H9 (cell line): Measurements from ENCODE around the gene STIM2. TPM values are rescaled to one million over a fixed set of nuclear protein-coding genes. Genes with fewer than 3 reads are reported as not detected.

Experiments used
- DNase-seq: peaks from one replicate; pipeline ENCODE4 v3.0.0-alpha.2; 2017
- H2AFZ ChIP-seq: one replicate; pipeline ENCODE4 v1.6.1; 2013; ENCODE audit warnings: mild to moderate bottlenecking, low read length, control low read depth, moderate library complexity
- H2AK5ac ChIP-seq: 2 replicates; pipeline ENCODE4 v1.6.1; 2013; ENCODE audit warnings: low read length, control low read depth, mixed read lengths; ENCODE audit not compliant: insufficient read length
- H2BK120ac ChIP-seq: one replicate; pipeline ENCODE4 v1.6.1; 2013; ENCODE audit warnings: low read depth, mild to moderate bottlenecking, low read length, control low read depth, inconsistent platforms; ENCODE audit not compliant: poor library complexity, severe bottlenecking
- H2BK12ac ChIP-seq: 2 replicates; pipeline ENCODE4 v1.6.1; 2013; ENCODE audit warnings: low read length, control low read depth, mixed read lengths, low read depth; ENCODE audit not compliant: insufficient read length
- H2BK15ac ChIP-seq: 2 replicates; pipeline ENCODE4 v1.6.1; 2013; ENCODE audit warnings: low read depth, low read length, control low read depth
- H2BK20ac ChIP-seq: one replicate; pipeline ENCODE4 v1.6.1; 2013; ENCODE audit warnings: low read depth, mild to moderate bottlenecking, low read length, control low read depth, inconsistent platforms; ENCODE audit not compliant: poor library complexity, severe bottlenecking
- H2BK5ac ChIP-seq: 2 replicates; pipeline ENCODE4 v1.6.1; 2013; ENCODE audit warnings: low read length, control low read depth, mixed read lengths; ENCODE audit not compliant: insufficient read length
- H3K14ac ChIP-seq: 2 replicates; pipeline ENCODE4 v1.6.1; 2013; ENCODE audit warnings: low read length, control low read depth; ENCODE audit not compliant: insufficient read depth
- H3K18ac ChIP-seq: 2 replicates; pipeline ENCODE4 v1.6.1; 2013; ENCODE audit warnings: low read depth, mild to moderate bottlenecking, mixed read lengths, low read length, control low read depth; ENCODE audit not compliant: insufficient read length
- H3K23ac ChIP-seq: 2 replicates; pipeline ENCODE4 v1.6.1; 2013; ENCODE audit warnings: low read length, control low read depth, mixed read lengths, low read depth; ENCODE audit not compliant: insufficient read length
- H3K23me2 ChIP-seq: 2 replicates; pipeline ENCODE4 v1.6.1; 2013; ENCODE audit warnings: low read depth, mild to moderate bottlenecking, mixed read lengths, low read length, control low read depth; ENCODE audit not compliant: insufficient read length, poor library complexity, severe bottlenecking
- H3K27ac ChIP-seq: 2 replicates; pipeline ENCODE4 v1.5.1; 2013; ENCODE audit warnings: low read length, control low read depth, mixed read lengths, low read depth; ENCODE audit not compliant: insufficient read length
- H3K27me3 ChIP-seq: 2 replicates; pipeline ENCODE4 v1.6.1; 2013; ENCODE audit warnings: low read length, control low read depth, inconsistent platforms; ENCODE audit not compliant: insufficient read depth
- H3K4ac ChIP-seq: 2 replicates; pipeline ENCODE4 v1.6.1; 2013; ENCODE audit warnings: low read depth, mild to moderate bottlenecking, control low read depth, inconsistent platforms, low read length, moderate library complexity
- H3K4me1 ChIP-seq: 2 replicates; pipeline ENCODE4 v1.6.1; 2013; ENCODE audit warnings: low read length, control low read depth, inconsistent platforms; ENCODE audit not compliant: insufficient read depth
- H3K4me2 ChIP-seq: 2 replicates; pipeline ENCODE4 v1.6.1; 2013; ENCODE audit warnings: low read length, control low read depth, mixed read lengths; ENCODE audit not compliant: insufficient read length, insufficient read depth
- H3K56ac ChIP-seq: 2 replicates; pipeline ENCODE4 v1.6.1; 2013; ENCODE audit warnings: low read depth, mild to moderate bottlenecking, mixed read lengths, low read length, control low read depth; ENCODE audit not compliant: insufficient read length
- H3K79me1 ChIP-seq: 2 replicates; pipeline ENCODE4 v1.6.1; 2013; ENCODE audit warnings: low read depth, mild to moderate bottlenecking, moderate library complexity, low read length, control low read depth, inconsistent platforms; ENCODE audit not compliant: insufficient read depth, poor library complexity, severe bottlenecking
- H3K79me2 ChIP-seq: 2 replicates; pipeline ENCODE4 v1.6.1; 2013; ENCODE audit warnings: low read length, control low read depth, inconsistent platforms; ENCODE audit not compliant: insufficient read depth
- H3K9ac ChIP-seq: 2 replicates; pipeline ENCODE4 v1.6.1; 2013; ENCODE audit warnings: low read length, control low read depth, mixed read lengths; ENCODE audit not compliant: insufficient read length; ENCODE audit errors: extremely low read depth
- H3K9me3 ChIP-seq: one replicate; pipeline ENCODE4 v1.6.1; 2013; ENCODE audit warnings: low read depth, low read length, inconsistent platforms; ENCODE audit not compliant: control insufficient read depth
- H3T11ph ChIP-seq: one replicate; pipeline ENCODE4 v1.6.1; 2013; ENCODE audit warnings: mild to moderate bottlenecking, low read length, control low read depth, inconsistent platforms
- H4K20me1 ChIP-seq: one replicate; pipeline ENCODE4 v1.6.1; 2013; ENCODE audit not compliant: control insufficient read depth, insufficient read length, insufficient read depth
- H4K5ac ChIP-seq: 2 replicates; pipeline ENCODE4 v1.6.1; 2013; ENCODE audit warnings: low read depth, mild to moderate bottlenecking, mixed read lengths, low read length, control low read depth; ENCODE audit not compliant: insufficient read length
- H4K8ac ChIP-seq: replicated peaks from 2 replicates; pipeline ENCODE4 v1.6.1; 2013; ENCODE audit warnings: low read length, control low read depth, mixed read lengths, low read depth; ENCODE audit not compliant: insufficient read length
- H4K91ac ChIP-seq: 2 replicates; pipeline ENCODE4 v1.6.1; 2013; ENCODE audit warnings: low read depth, mild to moderate bottlenecking, moderate library complexity, mixed read lengths, low read length, control low read depth; ENCODE audit not compliant: insufficient read length
- H3K27ac Mint-ChIP-seq, 3 experiments: 2 replicates in 2 of 3; 3 replicates in 1 of 3; pipeline ENCODE4 v1.8.0; 2020 to 2021; ENCODE audit warnings: mixed read lengths in 3 of 3, mild to moderate bottlenecking in 1 of 3, moderate library complexity in 1 of 3
- H3K27me3 Mint-ChIP-seq: 2 replicates; pipeline ENCODE4 v1.8.0; 2021; ENCODE audit warnings: low read depth, mild to moderate bottlenecking, moderate library complexity, mixed read lengths
- H3K36me3 Mint-ChIP-seq, 3 experiments: 2 replicates in 2 of 3; 3 replicates in 1 of 3; pipeline ENCODE4 v1.8.0; 2020 to 2021; ENCODE audit warnings: low read depth in 3 of 3, mixed read lengths in 3 of 3; ENCODE audit not compliant: insufficient read depth in 1 of 3
- H3K4me1 Mint-ChIP-seq, 2 experiments: 2 replicates each; pipeline ENCODE4 v1.8.0; 2020; ENCODE audit warnings: mixed read lengths in 2 of 2
- H3K4me3 Mint-ChIP-seq, 2 experiments: 2 replicates in 1 of 2; 3 replicates in 1 of 2; pipeline ENCODE4 v1.8.0; 2020 to 2021; ENCODE audit warnings: mild to moderate bottlenecking in 2 of 2, mixed read lengths in 2 of 2, moderate library complexity in 1 of 2
- H3K9me3 Mint-ChIP-seq, 2 experiments: 2 replicates in 1 of 2; 3 replicates in 1 of 2; pipeline ENCODE4 v1.8.0; 2020; ENCODE audit warnings: mild to moderate bottlenecking in 2 of 2, mixed read lengths in 2 of 2, moderate library complexity in 1 of 2
- CTCF ChIP-seq: fragments of 200-600 bp; sonication (generic); conservative IDR thresholded peaks from 3 replicates; pipeline ENCODE4 v1.8.0; 2021; ENCODE audit warnings: antibody characterized with exemption, mild to moderate bottlenecking
- WGBS: extraction: QIAGEN DNeasy Blood & Tissue Kit; methylation state at CpG from one replicate; pipeline ENCODE4 v1.1.7; 2013; ENCODE audit warnings: missing lambda C conversion rate, low lambda C conversion rate, mixed read lengths; ENCODE audit not compliant: insufficient read length; ENCODE audit errors: extremely low coverage; 5-methylcytosine and 5-hydroxymethylcytosine counted together
- total RNA-seq: library from RNA; stranded (reverse); gene quantifications from 2 replicates; pipeline ENCODE4 v1.2.1, GENCODE V29; 2021

The STIM2 gene
- total RNA-seq, 1 experiment from 2014 or later = 26.2 TPM

GRCh38 chr4:26860922-26861433 is 337 bp downstream of the STIM2 start:
- H4K8ac ChIP-seq = no peak overlapping the region
- no peaks in the 10 kb centered on the region for H3K9me3 ChIP-seq
- H3K27me3 ChIP-seq = no peaks in the 10 kb centered on the region
- H2BK12ac ChIP-seq = no peak overlapping the region
- Mint-ChIP-seq H3K9me3 (no peaks in the 10 kb centered on the region; a peak in 1 of 5 replicates), H3K4me3 (peak overlapping the region; percentile 88 to 91), H3K36me3 (no peaks in the 10 kb centered on the region; a peak in 1 of 7 replicates), H3K27me3 (peaks cover 3% of the 10 kb centered on the region; the same call in 1 of the 2 replicates), H3K4me1 (peaks cover 49 to 59% of the 10 kb centered on the region in 2 experiments), H3K27ac (no peak overlapping the region)
- no peak overlapping the region for H4K5ac ChIP-seq
- H3K56ac ChIP-seq = no peak overlapping the region
- no peaks in the 10 kb centered on the region for H3K79me2 ChIP-seq
- H4K20me1 ChIP-seq = no peaks in the 10 kb centered on the region
- H3K14ac ChIP-seq = 0 out of 2 replicates have a peak overlapping the region, but pooled peaks have one; percentile 6
- no peak overlapping the region for H2BK120ac ChIP-seq
- H3K4me2 ChIP-seq = peak overlapping the region; percentile 93
- no CpG with 5 or more reads among the region's 70 CpGs for WGBS
- H2BK20ac ChIP-seq = no peak overlapping the region
- no peak overlapping the region for H3K27ac ChIP-seq
- no peak overlapping the region for H4K91ac ChIP-seq
- H3T11ph ChIP-seq = no peak overlapping the region
- no peak overlapping the region for H3K4ac ChIP-seq
- no peaks in the 10 kb centered on the region for H3K79me1 ChIP-seq
- no peak overlapping the region for H3K18ac ChIP-seq
- H3K9ac ChIP-seq = no peak overlapping the region
- no peak overlapping the region for H3K23ac ChIP-seq
- H3K4me1 ChIP-seq = no peaks in the 10 kb centered on the region; the same call in 1 of the 2 replicates
- no peak overlapping the region for H2BK15ac ChIP-seq
- no peak overlapping the region for H2AK5ac ChIP-seq
- DNase-seq = peak; percentile 57
- no peak overlapping the region for H2BK5ac ChIP-seq
- no peak for TF ChIP-seq CTCF
- H3K23me2 ChIP-seq = peaks cover 19% of the 10 kb centered on the region
- H2AFZ ChIP-seq = no peak overlapping the region
